H1 (cell line): ENCODE data around the gene ERCC1. TPM values are rescaled to one million over a fixed set of nuclear protein-coding genes. Genes with fewer than 3 reads are reported as not detected.
A peak's percentile ranks its signal among the peaks of the same experiment; 100 is the strongest.

Source experiments
- CTCF ChIA-PET: fragments of 300-600 bp; sonication (Branson Sonifier 250); formaldehyde crosslinking; loops from one replicate; lab custom pipeline; 2021; ENCODE audit not compliant: partially characterized antibody; lab: Charles Lee
- POLR2A ChIA-PET: fragments of 300-600 bp; sonication (Branson Sonifier 250); formaldehyde crosslinking; loops from one replicate; lab custom pipeline; 2021; ENCODE audit warnings: inconsistent platforms; ENCODE audit not compliant: partially characterized antibody; lab: Charles Lee
- DNase-seq, 2 experiments: peaks; one replicate each; pipeline versions ENCODE4 v3.0.0 to v3.0.0-alpha.2; 2010 to 2022; ENCODE audit warnings: low spot score in 2 of 2, low read depth in 1 of 2, mixed read lengths in 1 of 2
- FAIRE-seq: peaks from 2 replicates; lab custom pipeline; 2011; peaks lifted over from hg19 to GRCh38; lab: Jason Lieb, UNC
- H2AFZ ChIP-seq: 2 replicates; pipeline ENCODE4 v1.8.1; 2012; ENCODE audit warnings: low read length, inconsistent platforms
- H2AK5ac ChIP-seq: 2 replicates; pipeline ENCODE4 v1.6.1; 2013; ENCODE audit warnings: low read depth, low read length
- H2BK120ac ChIP-seq: replicated peaks from 2 replicates; pipeline ENCODE3; 2013; ENCODE audit warnings: low read depth, low read length, inconsistent platforms
- H2BK12ac ChIP-seq: 2 replicates; pipeline ENCODE4 v1.6.1; 2013; ENCODE audit warnings: low read depth, low read length
- H2BK15ac ChIP-seq: 2 replicates; pipeline ENCODE4 v1.6.1; 2013; ENCODE audit warnings: low read length
- H2BK20ac ChIP-seq: 2 replicates; pipeline ENCODE4 v1.6.1; 2013; ENCODE audit warnings: low read length
- H2BK5ac ChIP-seq: 2 replicates; pipeline ENCODE4 v1.6.1; 2013; ENCODE audit warnings: low read depth, low read length
- H3K14ac ChIP-seq: 2 replicates; pipeline ENCODE4 v1.6.1; 2013; ENCODE audit warnings: inconsistent platforms; ENCODE audit not compliant: insufficient read length
- H3K18ac ChIP-seq: 2 replicates; pipeline ENCODE4 v1.6.1; 2013; ENCODE audit warnings: low read length; ENCODE audit errors: extremely low read depth
- H3K23ac ChIP-seq: 2 replicates; pipeline ENCODE4 v1.6.1; 2013; ENCODE audit warnings: inconsistent platforms; ENCODE audit not compliant: insufficient read length
- H3K23me2 ChIP-seq: 2 replicates; pipeline ENCODE4 v1.6.1; 2013; ENCODE audit warnings: low read depth, low read length
- H3K27ac ChIP-seq: 2 replicates; pipeline ENCODE4 v1.6.1; 2011; ENCODE audit warnings: low read depth, low read length, inconsistent platforms
- H3K27me3 ChIP-seq, 4 experiments: replicated peaks in 1 of 4; 1 replicate in 1 of 4; 2 replicates in 3 of 4; pipeline versions ENCODE4 v1.6.1 to v1.8.1; 2011 to 2013; ENCODE audit warnings: low read length in 3 of 4, mild to moderate bottlenecking in 3 of 4, inconsistent platforms in 2 of 4, mixed read lengths in 2 of 4, moderate library complexity in 1 of 4; ENCODE audit not compliant: control insufficient read depth in 3 of 4, insufficient read depth in 3 of 4; ENCODE audit errors: extremely low read depth in 1 of 4
- H3K36me3 ChIP-seq, 4 experiments: 2 replicates each; pipeline versions ENCODE4 v1.6.1 to v1.8.1; 2011 to 2013; ENCODE audit warnings: mild to moderate bottlenecking in 4 of 4, low read length in 3 of 4, moderate library complexity in 2 of 4, control low read depth in 1 of 4, inconsistent platforms in 1 of 4; ENCODE audit not compliant: insufficient read depth in 4 of 4, control insufficient read depth in 2 of 4
- H3K4ac ChIP-seq: replicated peaks from 2 replicates; pipeline ENCODE3; 2013; ENCODE audit warnings: low read length, low read depth, mixed read lengths, inconsistent platforms; ENCODE audit not compliant: insufficient read length
- H3K4me1 ChIP-seq, 4 experiments: replicated peaks in 1 of 4; 1 replicate in 1 of 4; 2 replicates in 3 of 4; pipeline versions ENCODE4 v1.6.1 to v1.8.1; 2011 to 2013; ENCODE audit warnings: low read length in 3 of 4, inconsistent platforms in 2 of 4, mixed read lengths in 1 of 4; ENCODE audit not compliant: insufficient read depth in 4 of 4, control insufficient read depth in 3 of 4
- H3K4me2 ChIP-seq, 2 experiments: 2 replicates each; pipeline versions ENCODE4 v1.6.1 to v1.8.1; 2011 to 2013; ENCODE audit warnings: low read depth in 2 of 2, low read length in 2 of 2, control low read depth in 1 of 2, inconsistent platforms in 1 of 2, mild to moderate bottlenecking in 1 of 2; ENCODE audit not compliant: insufficient read depth in 1 of 2
- H3K4me3 ChIP-seq, 4 experiments: fragments of 200-600, 300-600 bp in 1 of 4; sonication (generic), shearing (Covaris generic), sonication (Bioruptor Twin) in 1 of 4; 2 replicates each; pipeline versions ENCODE4 v1.5.1 to v1.8.1; 2011 to 2016; ENCODE audit warnings: low read length in 4 of 4, low read depth in 3 of 4, control low read depth in 2 of 4, inconsistent platforms in 2 of 4, mild to moderate bottlenecking in 2 of 4, mixed read lengths in 1 of 4, moderate library complexity in 1 of 4; ENCODE audit not compliant: insufficient read depth in 2 of 4; ENCODE audit errors: extremely low read depth in 1 of 4
- H3K56ac ChIP-seq: replicated peaks from 2 replicates; pipeline ENCODE3; 2013; ENCODE audit warnings: low read depth, mild to moderate bottlenecking, mixed read lengths, low read length, inconsistent platforms; ENCODE audit not compliant: insufficient read length
- H3K79me1 ChIP-seq: 2 replicates; pipeline ENCODE4 v1.6.1; 2013; ENCODE audit warnings: low read depth, low read length, control low read depth
- H3K79me2 ChIP-seq, 2 experiments: 2 replicates each; pipeline versions ENCODE4 v1.6.1 to v1.8.1; 2012 to 2013; ENCODE audit warnings: low read length in 2 of 2, mild to moderate bottlenecking in 2 of 2, inconsistent platforms in 1 of 2; ENCODE audit not compliant: insufficient read depth in 2 of 2, control insufficient read depth in 1 of 2
- H3K9ac ChIP-seq, 4 experiments: replicated peaks in 1 of 4; 1 replicate in 1 of 4; 2 replicates in 3 of 4; pipeline versions ENCODE4 v1.6.1 to v1.8.1; 2011 to 2013; ENCODE audit warnings: low read depth in 3 of 4, low read length in 3 of 4, control low read depth in 2 of 4, mild to moderate bottlenecking in 2 of 4, moderate library complexity in 2 of 4, inconsistent platforms in 1 of 4; ENCODE audit errors: extremely low read depth in 1 of 4
- H3K9me3 ChIP-seq, 2 experiments: 2 replicates each; pipeline versions ENCODE4 v1.6.1 to v1.8.1; 2012 to 2013; ENCODE audit warnings: mild to moderate bottlenecking in 2 of 2, moderate library complexity in 2 of 2, control low read depth in 1 of 2, inconsistent platforms in 1 of 2, low read depth in 1 of 2, low read length in 1 of 2, mixed read lengths in 1 of 2; ENCODE audit not compliant: insufficient read depth in 2 of 2
- H4K20me1 ChIP-seq, 2 experiments: replicated peaks in 1 of 2; 2 replicates each; pipeline versions ENCODE3 to v1.8.1; 2011 to 2013; ENCODE audit warnings: inconsistent platforms in 2 of 2, low read length in 2 of 2, mild to moderate bottlenecking in 1 of 2; ENCODE audit not compliant: insufficient read depth in 2 of 2, control insufficient read depth in 1 of 2
- H4K5ac ChIP-seq: 2 replicates; pipeline ENCODE4 v1.6.1; 2013; ENCODE audit warnings: low read length, low read depth, mixed read lengths, inconsistent platforms; ENCODE audit not compliant: insufficient read length
- H4K8ac ChIP-seq: 2 replicates; pipeline ENCODE4 v1.8.0; 2013; ENCODE audit warnings: mild to moderate bottlenecking, moderate library complexity, low read length, inconsistent platforms; ENCODE audit not compliant: insufficient read depth; ENCODE audit errors: extremely low read depth
- H4K91ac ChIP-seq: replicated peaks from 2 replicates; pipeline ENCODE3; 2013; ENCODE audit warnings: low read length, mixed read lengths, inconsistent platforms; ENCODE audit not compliant: insufficient read length
- ASH2L ChIP-seq: fragments of 200-600, 300-600 bp; sonication (generic); IDR thresholded peaks from one replicate; pipeline ENCODE4 v1.7.1; 2017; ENCODE audit warnings: low read length
- KDM1A ChIP-seq: fragments of 200-600, 300-600 bp; sonication (generic); IDR thresholded peaks from 2 replicates; pipeline ENCODE4 v1.7.1; 2016; ENCODE audit warnings: mild to moderate bottlenecking, low read length, borderline replicate concordance
- WGBS, 2 experiments: shearing (Covaris generic) in 1 of 2; methylation state at CpG; one replicate each; pipeline versions ENCODE4 v1.1.6 to v1.1.7; 2013 to 2015; ENCODE audit warnings: low lambda C conversion rate in 2 of 2, mixed read lengths in 2 of 2, inconsistent platforms in 1 of 2, low coverage in 1 of 2, missing lambda C conversion rate in 1 of 2; ENCODE audit not compliant: insufficient replicate concordance in 2 of 2, insufficient coverage in 1 of 2, insufficient read length in 1 of 2; ENCODE audit errors: extremely low coverage in 1 of 2, missing lambda C conversion rate in 1 of 2; 5-methylcytosine and 5-hydroxymethylcytosine counted together
- polyA plus RNA-seq, 7 experiments: library from polyadenylated mRNA; depleted of rRNA in 3 of 7; stranded (reverse) in 5 of 7; unstranded in 2 of 7; fragments of >200 nt in 5 of 7; fragments of 200-250 nt in 2 of 7; gene quantifications; 1 replicate in 5 of 7; 2 replicates in 1 of 7; 4 replicates in 1 of 7; pipeline versions ENCODE4 v1.2.1 to v1.2.3, GENCODE V29; 2011 to 2013; ENCODE audit warnings: missing spikeins in 2 of 7, mixed read lengths in 2 of 7
- total RNA-seq: library from RNA; stranded (reverse); fragmentation: NEBNext Ultra II Directional; extraction: Animal tissue kit (Norgen Biotek cat#: 25700); gene quantifications from 2 replicates; pipeline ENCODE4 v1.2.1, GENCODE V29; 2021

Gene ERCC1
- total and polyA plus RNA-seq, 2 of the 8 experiments (the other 6 are each of a cell fraction or from before 2014, with no cell fraction given), result 44.7 to 94.2 TPM

DNA sequence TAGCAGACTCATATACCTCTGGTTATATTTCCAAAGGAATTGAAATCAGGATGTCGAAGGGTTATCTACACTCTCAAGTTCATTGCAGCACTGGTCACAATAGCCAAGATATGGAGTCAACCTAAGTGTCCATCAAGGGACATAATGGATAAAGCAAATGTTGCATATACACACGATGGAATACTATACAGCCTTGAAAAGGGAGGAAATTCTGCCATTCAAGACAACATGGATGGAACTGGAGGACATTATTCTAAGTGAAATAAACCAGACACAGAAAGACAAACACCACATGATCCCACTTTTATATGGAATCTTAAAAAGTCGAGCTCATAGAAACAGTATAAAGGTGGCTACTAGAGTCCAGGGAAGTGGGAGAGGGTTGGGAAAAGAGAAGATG, 13.6 kb upstream of the ERCC1 start:
- H2BK15ac ChIP-seq, result no peak overlapping the region
- POLR2A ChIA-PET, result interaction anchor here (1.2 kb wide), 1 partner anchor 29 kb away, joined by 3 read pairs; no protein-coding TSS in a partner anchor
- no peak overlapping the region for H3K9ac ChIP-seq
- H3K79me2 ChIP-seq, result no peaks in the 10 kb centered on the region
- H3K56ac ChIP-seq, result no peak overlapping the region
- no peak overlapping the region for H2AFZ ChIP-seq
- H3K18ac ChIP-seq, result no peak overlapping the region
- H3K27me3 ChIP-seq, result peaks cover 0 to 1% (median 0%) of the 10 kb centered on the region in 4 experiments; a peak in 2 of 7 replicates
- H3K9me3 ChIP-seq, result no peaks in the 10 kb centered on the region
- H2AK5ac ChIP-seq, result no peak overlapping the region
- H3K4ac ChIP-seq, result no peak overlapping the region
- no peak for DNase-seq
- CTCF ChIA-PET, result interaction anchor here (1.2 to 21.2 kb wide), 3 partner anchors 9 to 90 kb away, joined by 3 to 760 read pairs (median 3); partner anchors contain the start of gene FOSB
- H3K79me1 ChIP-seq, result no peaks in the 10 kb centered on the region
- H4K91ac ChIP-seq, result no peak overlapping the region
- 86% methylated on average over 3 of the region's 3 CpGs; no CpG with 5 or more reads in 1 of the 2 experiments for WGBS, 2 experiments
- no peak overlapping the region for H3K4me2 ChIP-seq
- FAIRE-seq, result no peak
- TF ChIP-seq KDM1A (peak; percentile 71; the same call in 1 of the 2 replicates), ASH2L (no peak)
- H4K20me1 ChIP-seq, result no peaks in the 10 kb centered on the region
- H3K14ac ChIP-seq, result no peak overlapping the region
- H4K5ac ChIP-seq, result no peak overlapping the region
- no peak overlapping the region for H3K4me3 ChIP-seq
- no peaks in the 10 kb centered on the region for H3K36me3 ChIP-seq
- peaks cover 0 to 6% (median 4%) of the 10 kb centered on the region in 4 experiments; a peak in 5 of 7 replicates for H3K4me1 ChIP-seq
- no peak overlapping the region for H3K27ac ChIP-seq
- H2BK5ac ChIP-seq, result no peak overlapping the region
- no peak overlapping the region for H3K23ac ChIP-seq
- no peaks in the 10 kb centered on the region; the same call in 1 of the 2 replicates for H3K23me2 ChIP-seq
- no peak overlapping the region for H4K8ac ChIP-seq
- no peak overlapping the region for H2BK20ac ChIP-seq
- no peak overlapping the region for H2BK12ac ChIP-seq
- no peak overlapping the region for H2BK120ac ChIP-seq
